ENCODE measurements around the gene RAB30. TPM values are rescaled to one million over a fixed set of nuclear protein-coding genes. Genes with fewer than 3 reads are reported as not detected.

The RAB30 gene
- total and polyA plus RNA-seq, 2 donors from 2014 or later = 3.1 to 15.2 TPM

DNA sequence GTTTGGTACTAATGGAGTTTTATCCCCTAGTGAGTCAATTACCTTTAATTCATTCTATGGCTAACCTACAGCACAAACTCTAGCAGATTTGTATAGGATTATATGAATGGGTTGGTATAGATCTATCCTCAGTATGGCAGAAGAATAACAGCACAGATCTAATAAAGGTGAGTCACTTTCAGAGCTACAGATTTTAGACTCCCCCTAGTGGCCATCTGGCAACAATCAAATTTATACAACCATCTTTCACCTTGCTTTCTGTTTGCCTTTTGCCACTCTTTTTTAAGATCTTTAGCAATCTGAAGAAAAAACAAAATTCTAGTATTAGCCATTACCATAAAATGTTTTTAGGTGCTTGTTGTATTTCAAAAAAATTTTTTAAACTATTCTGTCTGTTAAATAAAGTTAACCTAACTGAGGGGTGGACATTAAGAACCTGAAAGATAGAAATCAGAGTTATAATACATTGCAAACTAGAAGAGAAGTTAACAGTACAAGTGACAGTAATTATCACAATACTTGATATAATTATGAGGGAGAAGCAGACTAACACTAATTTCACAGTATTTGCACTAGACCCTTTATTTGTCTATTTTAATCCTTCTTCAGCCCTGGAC, 144.3 kb downstream of the RAB30 start:
- Histone ChIP-seq H3K9me3 (ENCODE audit: control insufficient read depth in 2 of 3, insufficient read depth in 1 of 3, low read length in 3 of 3) (no peaks in the 10 kb centered on the region), H3K27ac (ENCODE audit: low read depth in 2 of 2, low read length in 2 of 2) (no peak overlapping the region), H3K36me3 (ENCODE audit: control insufficient read depth in 2 of 3, insufficient read depth in 3 of 3, low read length in 3 of 3) (no peaks in the 10 kb centered on the region), H3K27me3 (ENCODE audit: control insufficient read depth, insufficient read depth, low read length) (no peaks in the 10 kb centered on the region), H3K4me1 (ENCODE audit: control insufficient read depth in 2 of 3, insufficient read depth in 2 of 3, low read depth in 1 of 3, low read length in 3 of 3) (no peaks in the 10 kb centered on the region), H3K9ac (ENCODE audit: low read length in 3 of 3) (no peak overlapping the region), H3K4me3 (ENCODE audit: low read length in 3 of 3) (no peak overlapping the region)
- intact Hi-C loops (cut with DNase I) = no loop called here
- FAIRE-seq (peak; percentile 97), DNase-seq (peak in 2 of 5 donors; percentile 31 to 57)
- TF ChIP-seq, protein P1, sequence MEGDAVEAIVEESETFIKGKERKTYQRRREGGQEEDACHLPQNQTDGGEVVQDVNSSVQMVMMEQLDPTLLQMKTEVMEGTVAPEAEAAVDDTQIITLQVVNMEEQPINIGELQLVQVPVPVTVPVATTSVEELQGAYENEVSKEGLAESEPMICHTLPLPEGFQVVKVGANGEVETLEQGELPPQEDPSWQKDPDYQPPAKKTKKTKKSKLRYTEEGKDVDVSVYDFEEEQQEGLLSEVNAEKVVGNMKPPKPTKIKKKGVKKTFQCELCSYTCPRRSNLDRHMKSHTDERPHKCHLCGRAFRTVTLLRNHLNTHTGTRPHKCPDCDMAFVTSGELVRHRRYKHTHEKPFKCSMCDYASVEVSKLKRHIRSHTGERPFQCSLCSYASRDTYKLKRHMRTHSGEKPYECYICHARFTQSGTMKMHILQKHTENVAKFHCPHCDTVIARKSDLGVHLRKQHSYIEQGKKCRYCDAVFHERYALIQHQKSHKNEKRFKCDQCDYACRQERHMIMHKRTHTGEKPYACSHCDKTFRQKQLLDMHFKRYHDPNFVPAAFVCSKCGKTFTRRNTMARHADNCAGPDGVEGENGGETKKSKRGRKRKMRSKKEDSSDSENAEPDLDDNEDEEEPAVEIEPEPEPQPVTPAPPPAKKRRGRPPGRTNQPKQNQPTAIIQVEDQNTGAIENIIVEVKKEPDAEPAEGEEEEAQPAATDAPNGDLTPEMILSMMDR (IDR thresholded peaks at IDR 0.05; ENCODE audit: borderline replicate concordance, extremely low read depth, insufficient read depth) = peak; percentile 63

DNA sequence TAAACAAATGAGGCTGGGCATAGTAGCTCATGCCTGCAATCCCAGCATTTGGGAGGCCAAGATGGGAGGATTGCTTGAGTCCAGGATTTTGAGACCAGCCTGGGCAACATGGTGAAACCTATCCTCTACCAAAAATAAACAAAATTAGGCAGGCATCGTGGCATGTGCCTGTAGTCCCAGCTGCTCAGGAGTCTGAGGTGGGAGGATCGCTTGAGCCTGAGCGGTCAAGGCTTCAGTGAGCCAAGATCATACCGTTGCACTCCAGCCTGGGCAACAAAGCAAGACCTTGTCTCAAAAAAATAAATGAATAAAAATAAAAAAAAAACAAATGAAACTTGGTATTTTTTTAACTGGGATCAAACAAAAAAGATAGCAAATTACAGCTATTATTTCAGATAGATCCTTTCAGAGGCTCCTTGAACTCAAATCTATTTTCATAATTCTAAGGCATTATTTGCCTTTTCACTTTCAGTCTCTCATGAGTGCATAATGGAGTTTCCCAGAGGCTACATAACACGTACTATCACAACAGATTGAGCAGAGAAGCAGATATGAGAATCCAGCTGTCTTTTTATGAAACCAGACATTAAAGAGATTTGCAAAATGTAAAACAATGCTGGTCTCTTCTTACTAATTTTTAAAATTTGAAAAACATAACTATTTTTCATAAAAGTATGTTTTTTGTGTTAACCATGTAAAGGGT, 147.0 kb downstream of the RAB30 start:
- TF ChIP-seq, protein P1 (IDR thresholded peaks at IDR 0.05; ENCODE audit: borderline replicate concordance, extremely low read depth, insufficient read depth) = no peak
- intact Hi-C loops (cut with DNase I) = no loop called here
- Histone ChIP-seq H3K4me1 (ENCODE audit: control insufficient read depth in 2 of 3, insufficient read depth in 2 of 3, low read depth in 1 of 3, low read length in 3 of 3) (no peaks in the 10 kb centered on the region), H3K4me3 (ENCODE audit: low read length in 3 of 3) (no peak overlapping the region), H3K27ac (ENCODE audit: low read depth in 2 of 2, low read length in 2 of 2) (no peak overlapping the region), H3K9me3 (ENCODE audit: control insufficient read depth in 2 of 3, insufficient read depth in 1 of 3, low read length in 3 of 3) (no peaks in the 10 kb centered on the region), H3K9ac (ENCODE audit: low read length in 3 of 3) (no peak overlapping the region), H3K36me3 (ENCODE audit: control insufficient read depth in 2 of 3, insufficient read depth in 3 of 3, low read length in 3 of 3) (no peaks in the 10 kb centered on the region), H3K27me3 (ENCODE audit: control insufficient read depth, insufficient read depth, low read length) (no peaks in the 10 kb centered on the region)
- DNase-seq (no peak), FAIRE-seq (peak; percentile 37)

Other genes with a start within 250 kb of the RAB30 start
- gene PRCP, start 171.5 kb downstream of the RAB30 start, total RNA-seq = 115 TPM
- 202 TPM for gene PRCP, start 171.5 kb downstream of the RAB30 start, polyA plus RNA-seq (ENCODE audit: insufficient read depth, low read depth, low replicate concordance)
- gene DDIAS, start 170.2 kb downstream of the RAB30 start, total RNA-seq = 1.4 TPM
- gene DDIAS, start 170.2 kb downstream of the RAB30 start, polyA plus RNA-seq (ENCODE audit: insufficient read depth, low read depth, low replicate concordance) = 0.19 TPM
- 61.2 TPM for gene PCF11, start 85.2 kb upstream of the RAB30 start, total RNA-seq
- gene PCF11, start 85.2 kb upstream of the RAB30 start, polyA plus RNA-seq (ENCODE audit: insufficient read depth, low read depth, low replicate concordance) = 19.3 TPM
- 22.5 TPM for gene ANKRD42, start 121.8 kb upstream of the RAB30 start, total RNA-seq
- gene ANKRD42, start 121.8 kb upstream of the RAB30 start, polyA plus RNA-seq (ENCODE audit: insufficient read depth, low read depth, low replicate concordance) = 12.1 TPM
- gene CCDC90B, start 214.5 kb upstream of the RAB30 start, total RNA-seq = 31.6 TPM
- 38.7 TPM for gene CCDC90B, start 214.5 kb upstream of the RAB30 start, polyA plus RNA-seq (ENCODE audit: insufficient read depth, low read depth, low replicate concordance)

All from kidney (tissue), 14 donors.